HFFc6 (cell line): ENCODE results near the gene RNF14. TPM values are rescaled to one million over a fixed set of nuclear protein-coding genes. Genes with fewer than 3 reads are reported as not detected.
"Not testable (repeated sequence)": the region's sequence is repeated elsewhere in the genome, so short reads cannot be mapped to it uniquely, and the experiment has no call there.

Experiments
- DNase-seq: peaks from one replicate; pipeline ENCODE4 v3.0.0-alpha.2; 2018
- H3K27ac Mint-ChIP-seq: 2 replicates; pipeline ENCODE4 v1.8.0; 2020; ENCODE audit warnings: mild to moderate bottlenecking, mixed read lengths
- H3K27me3 Mint-ChIP-seq: 2 replicates; pipeline ENCODE4 v1.8.0; 2021; ENCODE audit warnings: mild to moderate bottlenecking, moderate library complexity, mixed read lengths; ENCODE audit not compliant: insufficient read depth
- H3K36me3 Mint-ChIP-seq: 2 replicates; pipeline ENCODE4 v1.8.0; 2021; ENCODE audit warnings: low read depth, mixed read lengths
- H3K4me1 Mint-ChIP-seq: 2 replicates; pipeline ENCODE4 v1.8.0; 2020; ENCODE audit warnings: low read depth, mixed read lengths
- H3K4me3 Mint-ChIP-seq: 2 replicates; pipeline ENCODE4 v1.8.0; 2020; ENCODE audit warnings: mild to moderate bottlenecking, moderate library complexity, mixed read lengths
- H3K9me3 Mint-ChIP-seq: 2 replicates; pipeline ENCODE4 v1.8.0; 2020; ENCODE audit warnings: mild to moderate bottlenecking, mixed read lengths
- CTCF ChIP-seq: fragments of 200-600 bp; sonication (generic); IDR thresholded peaks from 2 replicates; pipeline ENCODE4 v1.5.0; 2021; ENCODE audit warnings: antibody characterized with exemption, mild to moderate bottlenecking
- total RNA-seq, 6 experiments: library from RNA; stranded (reverse); fragmentation: NEBNext Ultra II Directional; extraction: Animal tissue kit (Norgen Biotek cat#: 25700); gene quantifications; 2 replicates in 1 of 6; 3 replicates in 5 of 6; pipeline ENCODE4 v1.2.3, GENCODE V29; 2021

RNF14 gene
- total RNA-seq, 6 experiments from 2014 or later = 56.0 to 65.5 (median 63.0) TPM

GRCh38 chr5:142032150-142032549, 63.2 kb downstream of the RNF14 start:
- H3K4me1 Mint-ChIP-seq = peaks cover 2% of the 10 kb centered on the region; the same call in 1 of the 2 replicates
- no peaks in the 10 kb centered on the region for H3K9me3 Mint-ChIP-seq
- H3K27ac Mint-ChIP-seq = no peak overlapping the region

GRCh38 chr5:142032747-142033631, 64.1 kb downstream of the RNF14 start:
- no peak for DNase-seq
- H3K4me1 Mint-ChIP-seq = no peaks in the 10 kb centered on the region
- no peak for TF ChIP-seq CTCF
- H3K36me3 Mint-ChIP-seq = no peaks in the 10 kb centered on the region
- H3K9me3 Mint-ChIP-seq = no peaks in the 10 kb centered on the region
- H3K27me3 Mint-ChIP-seq = peaks cover 30% of the 10 kb centered on the region
- H3K4me3 Mint-ChIP-seq = no peak overlapping the region
- H3K27ac Mint-ChIP-seq = no peak overlapping the region

More at GRCh38 chr5:142032150-142032549, 63.2 kb downstream of the RNF14 start:
- no peak for DNase-seq
- TF ChIP-seq CTCF = no peak
- Mint-ChIP-seq H3K27me3 (peaks cover 26% of the 10 kb centered on the region), H3K36me3 (no peaks in the 10 kb centered on the region), H3K4me3 (no peak overlapping the region)

GRCh38 chr5:142033632-142034567, 65.0 kb downstream of the RNF14 start:
- not testable (repeated sequence) for H3K4me3 Mint-ChIP-seq, H3K4me1 Mint-ChIP-seq, DNase-seq, H3K9me3 Mint-ChIP-seq, H3K27ac Mint-ChIP-seq, H3K36me3 Mint-ChIP-seq
- H3K27me3 Mint-ChIP-seq = peaks cover 27% of the 10 kb centered on the region

- H3K9me3 Mint-ChIP-seq = no peaks in the 10 kb centered on the region
- no peak for DNase-seq
- H3K36me3 Mint-ChIP-seq = no peaks in the 10 kb centered on the region
- peaks cover 27% of the 10 kb centered on the region for H3K27me3 Mint-ChIP-seq
- H3K4me1 Mint-ChIP-seq = no peaks in the 10 kb centered on the region
- no peak for TF ChIP-seq CTCF
- H3K4me3 Mint-ChIP-seq = no peak overlapping the region
- H3K27ac Mint-ChIP-seq = no peak overlapping the region
Measured at GRCh38 chr5:142034994-142035393, 66.1 kb downstream of the RNF14 start.

GRCh38 chr5:142036918-142037317, 68.0 kb downstream of the RNF14 start:
- H3K36me3 Mint-ChIP-seq = no peaks in the 10 kb centered on the region
- no peaks in the 10 kb centered on the region for H3K4me1 Mint-ChIP-seq
- H3K9me3 Mint-ChIP-seq = no peaks in the 10 kb centered on the region
- no peak for TF ChIP-seq CTCF
- H3K27ac Mint-ChIP-seq = no peak overlapping the region
- DNase-seq = no peak
- no peak overlapping the region for H3K4me3 Mint-ChIP-seq
- peaks cover 20% of the 10 kb centered on the region for H3K27me3 Mint-ChIP-seq

GRCh38 chr5:142037599-142037998, 68.7 kb downstream of the RNF14 start:
- H3K27me3 Mint-ChIP-seq = peaks cover 21% of the 10 kb centered on the region
- H3K27ac Mint-ChIP-seq, H3K9me3 Mint-ChIP-seq, H3K36me3 Mint-ChIP-seq, H3K4me3 Mint-ChIP-seq, DNase-seq, H3K4me1 Mint-ChIP-seq: not testable (repeated sequence)
